ENCODE measurements around the gene OSBPL6. TPM values are rescaled to one million over a fixed set of nuclear protein-coding genes. Genes with fewer than 3 reads are reported as not detected.
"Not testable (repeated sequence)": the region's sequence is repeated elsewhere in the genome, so short reads cannot be mapped to it uniquely, and the experiment has no call there.

OSBPL6 gene
- total RNA-seq, 2 experiments from 2014 or later = 2.0 to 2.7 TPM

DNA sequence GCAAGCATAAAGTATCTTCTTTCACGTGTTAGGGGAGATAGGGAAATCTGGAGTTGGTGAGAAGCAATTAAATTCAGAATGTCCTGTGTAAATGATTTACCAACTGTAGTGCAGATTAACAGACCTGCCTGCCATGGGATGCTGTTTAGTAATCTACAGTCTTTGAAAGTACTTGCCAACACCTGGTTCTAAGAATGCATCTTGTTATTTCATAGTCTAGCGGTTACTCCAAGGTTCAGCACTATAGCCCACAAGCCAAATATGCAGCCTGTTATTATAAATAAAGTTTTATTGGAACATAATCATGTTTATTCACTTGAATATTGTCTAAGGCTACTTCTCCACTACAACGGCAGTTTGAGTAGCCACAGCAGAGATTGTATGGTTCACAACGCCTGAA lies 100.8 kb downstream of the OSBPL6 start:
- ChIA-PET CTCF (interaction anchor here (1.2 kb wide), 1 partner anchor 183 kb away, joined by 3 read pairs; the partner anchor contains the start of gene RBM45), POLR2A (no interaction called here)

DNA sequence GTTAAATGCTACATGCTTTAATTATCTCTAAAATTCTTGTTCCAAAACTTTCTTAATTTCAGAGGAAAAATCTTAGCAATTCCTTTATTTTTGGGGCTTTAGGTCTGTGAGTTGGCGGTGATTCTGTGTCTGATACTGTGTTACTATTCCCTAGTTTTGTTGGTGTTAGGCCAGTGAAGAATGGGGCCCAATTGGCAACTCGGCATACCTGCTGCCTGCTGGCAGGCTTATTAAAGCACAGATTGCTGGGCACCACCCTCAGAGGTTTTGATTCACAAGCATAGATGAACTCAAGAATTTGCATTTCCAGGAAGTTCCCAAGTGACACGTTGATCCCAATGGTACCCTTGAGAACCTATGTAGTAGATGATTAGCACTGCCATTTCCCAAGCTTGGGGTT lies 101.6 kb downstream of the OSBPL6 start:
- ChIA-PET CTCF (interaction anchor here (1.2 kb wide), 1 partner anchor 183 kb away, joined by 3 read pairs; the partner anchor contains the start of gene RBM45), POLR2A (no interaction called here)

- ChIA-PET CTCF (interaction anchor here (0.6 to 1.2 kb wide), 2 partner anchors 129 to 184 kb away, joined by 3 read pairs; partner anchors contain the start of gene RBM45), POLR2A (no interaction called here)
These were observed 102.2 kb downstream of the OSBPL6 start for GRCh38 chr2:178296394-178297090.

DNA sequence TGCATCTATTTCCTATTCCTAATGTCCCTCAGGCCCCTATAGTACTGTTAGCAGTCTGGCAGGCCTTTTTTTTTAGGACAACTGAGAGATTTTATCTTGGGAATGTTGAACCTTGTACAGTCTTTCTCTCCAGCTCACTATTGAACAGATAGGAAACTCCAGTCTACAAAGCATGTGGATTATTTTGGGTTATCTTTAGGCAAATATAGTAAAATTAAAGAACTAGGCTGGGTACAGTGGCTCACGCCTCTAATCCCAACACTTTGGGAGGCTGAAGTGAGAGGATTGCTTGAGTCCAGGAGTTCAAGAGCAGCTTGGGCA lies 102.7 kb downstream of the OSBPL6 start:
- ChIA-PET POLR2A (no interaction called here), CTCF (interaction anchor here (0.6 kb wide), 1 partner anchor 128 kb away, joined by 3 read pairs; no protein-coding TSS in a partner anchor)

GRCh38 chr2:178298785-178299212 lies 104.5 kb downstream of the OSBPL6 start:
- POLR2A ChIA-PET = no interaction called here

GRCh38 chr2:178301649-178302238 lies 107.4 kb downstream of the OSBPL6 start:
- ChIA-PET CTCF (no interaction called here), POLR2A (no interaction called here)

More at GRCh38 chr2:178298785-178299212, 104.5 kb downstream of the OSBPL6 start:
- CTCF ChIA-PET = no interaction called here

DNA sequence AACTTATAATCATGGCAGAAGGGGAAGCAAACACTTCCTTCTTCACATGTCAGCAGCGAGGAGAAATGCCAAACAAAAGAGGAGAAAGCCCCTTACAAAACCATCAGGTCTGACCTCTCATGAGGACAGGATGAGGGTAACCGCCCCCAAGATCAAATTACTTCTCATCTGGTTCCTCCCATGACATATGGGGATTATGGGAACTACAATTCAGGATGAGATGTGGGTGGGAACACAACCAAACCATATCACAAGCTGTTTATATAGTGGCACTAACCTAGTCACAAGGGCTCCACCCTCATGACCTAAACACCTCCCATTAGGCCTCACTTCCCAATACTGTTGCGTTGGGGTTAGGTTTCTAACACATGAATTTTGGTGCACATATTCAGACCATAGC lies 110.0 kb downstream of the OSBPL6 start:
- ChIA-PET CTCF (no interaction called here), POLR2A (no interaction called here)

DNA sequence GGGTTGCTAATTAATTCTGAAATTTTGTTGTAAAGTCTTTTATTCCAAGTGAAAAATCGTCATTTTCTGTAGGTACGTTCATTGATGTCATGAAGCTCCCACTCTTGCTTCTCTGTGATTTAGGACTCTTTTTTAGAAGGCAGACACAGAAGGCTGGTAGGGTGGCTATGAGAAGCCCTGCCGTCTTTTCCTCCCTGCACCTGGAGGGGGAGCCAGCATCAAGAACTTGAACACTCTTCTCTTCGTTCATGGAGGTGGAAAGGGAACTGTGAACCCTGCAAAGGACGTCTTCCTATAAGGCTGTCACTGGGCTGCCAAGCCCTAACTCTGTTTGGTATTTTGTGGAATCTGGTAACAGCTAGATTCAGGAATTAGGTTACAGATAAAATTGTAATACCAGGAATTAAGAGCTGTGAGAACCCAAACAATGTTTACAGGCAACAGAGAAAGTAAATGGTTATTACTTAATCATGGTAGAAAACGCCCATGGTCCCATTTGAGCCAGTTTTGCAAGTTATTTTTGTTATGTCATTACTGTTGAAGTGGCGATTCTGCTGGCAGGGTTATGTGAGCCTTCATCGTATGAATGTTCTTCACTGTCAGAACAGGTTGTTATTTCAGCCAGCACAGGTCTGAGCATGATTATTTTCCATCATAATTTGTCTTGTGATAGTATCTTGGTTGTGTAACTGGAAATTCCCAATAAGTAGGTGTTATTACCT lies 112.2 kb downstream of the OSBPL6 start:
- CTCF ChIA-PET = no interaction called here
- POLR2A ChIA-PET = no interaction called here

DNA sequence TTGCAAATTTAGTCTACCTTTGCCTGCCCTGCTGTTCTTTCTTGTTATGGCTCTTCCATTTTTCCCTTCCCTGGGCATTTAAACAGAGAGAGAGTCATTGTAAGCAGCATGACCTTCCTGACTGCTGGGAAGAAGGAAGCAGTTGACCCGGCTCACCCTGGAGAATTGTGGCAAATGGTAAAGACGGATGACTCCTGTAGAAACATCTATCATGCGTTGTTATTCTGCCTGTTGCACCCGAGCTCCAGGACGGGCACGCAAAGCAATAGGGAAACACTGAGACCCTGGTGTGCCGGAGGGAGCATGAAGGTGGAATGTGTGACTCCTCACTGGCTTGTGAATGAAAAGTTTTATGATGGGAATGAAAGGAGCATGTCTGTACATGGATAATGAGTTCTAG lies 113.3 kb downstream of the OSBPL6 start:
- ChIA-PET CTCF (no interaction called here), POLR2A (no interaction called here)

GRCh38 chr2:178309541-178309940 lies 115.2 kb downstream of the OSBPL6 start:
- CTCF ChIA-PET = interaction anchor here (0.7 kb wide), 1 partner anchor 423 kb away, joined by 3 read pairs; no protein-coding TSS in a partner anchor
- POLR2A ChIA-PET = no interaction called here

GRCh38 chr2:178315078-178315477 lies 120.8 kb downstream of the OSBPL6 start:
- CTCF ChIA-PET = no interaction called here
- POLR2A ChIA-PET = no interaction called here

GRCh38 chr2:178315488-178315948 lies 121.2 kb downstream of the OSBPL6 start:
- ChIA-PET CTCF (no interaction called here), POLR2A (no interaction called here)

DNA sequence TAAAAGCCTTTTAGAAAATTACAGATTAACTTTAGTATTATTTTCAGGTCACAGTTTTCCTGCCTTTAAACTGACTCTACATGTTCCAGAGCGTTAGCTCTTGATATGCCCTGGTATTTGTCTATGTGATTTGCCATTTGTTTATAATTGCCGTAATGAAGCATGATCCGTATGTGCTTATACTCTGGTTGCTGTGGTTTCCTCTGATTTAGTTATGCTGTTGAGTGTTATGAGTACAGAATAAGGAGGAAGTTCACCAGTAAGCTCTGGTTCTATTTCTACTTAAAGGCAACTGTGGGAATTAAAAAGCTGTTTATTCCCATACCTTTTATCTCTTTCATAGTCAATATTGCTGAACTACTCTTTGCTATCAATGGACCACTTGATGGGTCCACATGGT lies 123.5 kb downstream of the OSBPL6 start:
- POLR2A ChIA-PET = no interaction called here
- CTCF ChIA-PET = no interaction called here

DNA sequence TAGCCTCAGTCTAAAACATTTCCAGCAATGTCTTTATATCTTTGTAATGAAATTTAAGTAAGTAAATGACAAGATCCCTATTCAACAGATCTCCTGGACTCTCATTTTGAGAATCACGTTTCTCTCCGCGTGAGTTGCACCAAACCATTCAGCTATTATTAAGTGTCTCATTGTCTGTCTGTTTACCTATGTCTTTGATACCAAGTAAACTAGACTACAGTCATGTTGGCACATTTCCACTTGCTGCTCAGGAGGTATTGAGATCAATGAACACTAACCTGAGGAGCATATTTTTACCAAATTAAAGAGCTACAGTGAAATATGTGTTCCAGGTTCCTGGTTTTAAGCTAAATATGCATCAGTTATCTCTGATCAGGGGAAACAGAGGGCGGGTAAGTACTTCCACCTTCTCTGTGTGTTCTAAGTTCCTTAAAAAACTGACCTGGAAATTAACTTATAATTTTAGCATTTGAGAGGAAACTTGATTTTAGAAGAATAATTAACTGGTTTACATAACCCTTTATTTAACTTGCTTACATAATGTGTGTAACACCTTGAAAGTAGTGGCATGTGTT lies 125.8 kb downstream of the OSBPL6 start:
- POLR2A ChIA-PET = no interaction called here
- CTCF ChIA-PET = no interaction called here

GRCh38 chr2:178322068-178322467 lies 127.8 kb downstream of the OSBPL6 start:
- CTCF ChIA-PET = no interaction called here
- POLR2A ChIA-PET = no interaction called here

- POLR2A ChIA-PET, CTCF ChIA-PET: not testable (repeated sequence)
These were observed 129.0 kb downstream of the OSBPL6 start for GRCh38 chr2:178323331-178323730.

DNA sequence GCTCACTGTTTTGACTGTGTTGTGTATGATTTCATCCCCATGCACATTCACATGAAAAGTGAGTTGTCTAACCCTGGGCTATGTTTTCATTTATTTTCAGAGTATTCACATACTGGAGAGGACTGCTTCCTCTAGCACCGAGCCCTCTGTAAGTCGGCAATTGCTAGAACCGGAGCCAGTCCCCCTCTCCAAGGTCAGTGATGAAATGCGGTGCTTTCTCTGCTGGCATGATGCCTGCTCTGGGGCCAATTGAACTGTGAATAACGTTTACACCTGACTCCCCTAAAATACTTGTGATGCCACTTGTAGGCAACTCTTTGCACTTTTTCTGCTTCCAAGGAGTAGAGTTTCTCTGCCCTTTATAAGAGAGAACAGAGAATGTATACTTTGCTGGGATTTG lies 129.8 kb downstream of the OSBPL6 start:
- CTCF ChIA-PET = no interaction called here
- POLR2A ChIA-PET = no interaction called here

DNA sequence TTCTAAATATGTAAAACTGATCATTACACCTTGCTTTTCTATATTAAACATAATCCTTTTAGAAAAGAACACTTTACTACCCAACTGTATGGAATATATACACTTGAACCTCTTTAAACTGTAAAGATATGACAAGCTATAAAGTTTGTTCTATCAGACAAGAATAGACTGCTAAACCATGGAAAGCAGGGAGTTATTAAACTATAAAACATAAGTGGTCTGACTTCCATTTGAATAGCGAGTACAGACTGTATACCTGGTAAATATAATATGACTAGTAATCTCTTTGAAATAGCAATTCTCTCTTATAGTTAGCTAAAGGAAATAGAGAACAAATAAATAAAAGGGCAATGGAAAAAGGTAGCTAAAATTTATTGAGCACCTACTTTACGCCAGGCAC lies 131.0 kb downstream of the OSBPL6 start:
- CTCF ChIA-PET = no interaction called here
- POLR2A ChIA-PET = no interaction called here

DNA sequence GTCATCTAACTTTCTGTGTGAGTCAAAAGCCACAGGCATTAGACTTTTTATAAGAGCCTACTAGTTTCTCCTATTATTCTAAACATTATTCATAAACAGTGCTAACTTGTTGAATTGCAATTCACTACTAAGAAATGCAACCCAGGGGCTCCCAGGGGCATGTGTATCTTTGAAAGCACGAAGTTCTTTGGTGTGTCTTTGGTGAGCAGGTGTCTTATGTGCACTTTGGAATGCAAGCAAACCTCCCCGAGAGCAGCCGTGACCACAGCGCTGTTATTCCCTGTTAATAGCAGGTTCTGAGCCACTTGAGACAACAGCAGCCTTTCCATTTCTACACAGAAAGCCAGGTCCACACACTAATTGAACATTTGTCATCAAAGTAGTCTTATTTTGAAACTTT lies 133.2 kb downstream of the OSBPL6 start:
- CTCF ChIA-PET = no interaction called here

GRCh38 chr2:178328037-178328436 lies 133.7 kb downstream of the OSBPL6 start:
- ChIA-PET CTCF (no interaction called here), POLR2A (no interaction called here)

More for the DNA sequence above, 133.2 kb downstream of the OSBPL6 start:
- POLR2A ChIA-PET = no interaction called here
